A549 treated with AZD2906 at 1 μM for 4 hours (cell line): ENCODE data around the gene KRT33B. TPM values are rescaled to one million over a fixed set of nuclear protein-coding genes. Genes with fewer than 3 reads are reported as not detected.

ENCODE experiments used
- total RNA-seq: library from RNA; stranded (reverse); fragments of 200-300 nt; extraction: Qiagen RNA extraction; gene quantifications from 5 replicates; pipeline ENCODE4 v1.2.3, GENCODE V29; 2022

KRT33B gene
- total RNA-seq = 0.08 TPM in 1 of 5 replicates, not detected in the others

DNA sequence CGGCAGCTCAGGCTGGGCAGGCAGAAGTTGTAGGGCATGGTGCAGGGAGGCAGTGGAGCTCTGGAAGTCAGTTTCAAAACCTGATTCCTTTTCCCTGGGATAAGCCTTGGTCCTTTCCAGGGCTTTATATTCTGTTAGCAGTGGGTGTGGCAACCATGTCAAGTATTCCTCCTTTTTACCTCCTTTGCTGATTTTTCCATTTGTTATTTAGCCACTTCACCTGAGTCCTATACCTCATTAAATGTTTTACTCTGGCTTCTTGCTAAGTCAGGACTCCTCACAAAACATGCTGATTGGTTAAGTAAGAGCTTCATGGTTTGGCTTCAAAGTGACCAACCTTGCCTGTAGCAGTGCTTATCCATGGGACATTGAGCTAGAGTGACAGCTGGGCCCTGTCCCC lies at the start of gene KRT33B:
TSS of gene KRT33B (minus strand) at position 101 of the 400 bp plus-strand sequence. CDS start at position 38, 63 bp downstream.

DNA sequence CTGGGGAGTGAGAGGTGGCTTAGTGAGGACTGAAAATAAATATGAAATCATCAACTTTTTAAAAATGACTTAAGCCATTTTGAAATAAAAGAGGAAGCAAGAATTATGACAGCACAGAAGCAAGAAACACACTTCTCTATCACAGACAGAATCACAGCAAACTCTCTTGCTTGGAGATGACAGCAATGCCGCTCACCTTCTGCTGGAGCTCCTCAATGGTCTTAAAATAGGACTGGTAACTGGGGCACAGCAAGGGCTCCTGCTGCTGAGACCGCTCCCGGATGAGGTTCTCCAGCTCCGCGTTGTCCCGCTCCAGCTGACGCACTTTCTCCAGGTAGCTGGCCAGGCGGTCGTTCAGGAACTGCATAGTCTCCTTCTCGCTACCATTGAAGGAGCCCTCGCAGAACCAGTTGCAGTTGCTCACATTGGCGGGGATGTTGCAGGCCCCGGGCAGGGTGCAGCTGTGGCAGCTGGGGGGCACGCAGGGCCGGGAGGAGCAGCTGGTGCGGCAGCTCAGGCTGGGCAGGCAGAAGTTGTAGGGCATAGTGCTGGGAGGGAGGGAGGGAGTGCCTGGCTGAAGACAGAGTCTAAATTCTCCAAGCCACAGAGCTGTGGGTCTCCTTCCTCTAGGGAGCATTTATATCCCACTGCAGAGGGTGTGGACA lies 27.5 kb upstream of the KRT33B start, which contains the start of gene KRT31:
TSS of gene KRT31 (minus strand) at position 613 of the 665 bp plus-strand sequence. CDS start at position 544, 69 bp downstream.

DNA sequence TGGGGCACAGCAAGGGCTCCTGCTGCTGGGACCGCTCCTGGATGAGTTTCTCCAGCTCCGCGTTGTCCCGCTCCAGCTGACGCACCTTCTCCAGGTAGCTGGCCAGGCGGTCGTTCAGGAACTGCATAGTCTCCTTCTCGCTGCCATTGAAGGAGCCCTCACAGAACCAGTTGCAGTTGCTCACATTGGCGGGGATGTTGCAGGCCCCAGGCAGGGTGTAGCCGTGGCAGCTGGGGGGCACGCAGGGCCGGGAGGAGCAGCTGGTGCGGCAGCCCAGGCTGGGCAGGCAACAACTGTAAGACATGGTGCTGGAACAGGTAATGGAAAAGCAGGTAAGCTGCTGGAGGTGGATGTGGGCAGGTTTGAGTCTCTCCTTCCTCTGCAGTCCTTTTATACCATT lies 12.3 kb upstream of the KRT33B start, which contains the start of gene KRT34:
TSS of gene KRT34 (minus strand) at position 364 of the 400 bp plus-strand sequence. CDS start at position 304, 60 bp downstream.

DNA sequence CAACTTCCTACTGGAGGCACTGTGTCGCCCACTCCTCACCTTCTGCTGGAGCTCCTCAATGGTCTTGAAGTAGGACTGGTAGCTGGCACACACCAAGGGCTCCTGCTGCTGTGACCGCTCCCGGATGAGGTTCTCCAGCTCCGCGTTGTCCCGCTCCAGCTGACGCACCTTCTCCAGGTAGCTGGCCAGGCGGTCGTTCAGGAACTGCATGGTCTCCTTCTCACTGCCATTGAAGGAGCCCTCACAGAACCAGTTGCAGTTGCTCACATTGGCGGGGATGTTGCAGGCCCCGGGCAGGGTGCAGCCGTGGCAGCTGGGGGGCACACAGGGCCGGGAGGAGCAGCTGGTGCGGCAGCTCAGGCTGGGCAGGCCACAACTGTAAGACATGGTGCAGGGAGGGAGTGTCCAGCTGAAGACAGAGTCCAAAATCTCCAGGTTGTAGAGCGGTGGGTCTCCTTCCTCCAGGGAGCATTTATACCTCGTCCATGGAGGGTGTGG lies 19.2 kb downstream of the KRT33B start, which contains the start of gene KRT33A:
TSS of gene KRT33A (minus strand) at position 448 of the 498 bp plus-strand sequence. CDS start at position 387, 61 bp downstream.

DNA sequence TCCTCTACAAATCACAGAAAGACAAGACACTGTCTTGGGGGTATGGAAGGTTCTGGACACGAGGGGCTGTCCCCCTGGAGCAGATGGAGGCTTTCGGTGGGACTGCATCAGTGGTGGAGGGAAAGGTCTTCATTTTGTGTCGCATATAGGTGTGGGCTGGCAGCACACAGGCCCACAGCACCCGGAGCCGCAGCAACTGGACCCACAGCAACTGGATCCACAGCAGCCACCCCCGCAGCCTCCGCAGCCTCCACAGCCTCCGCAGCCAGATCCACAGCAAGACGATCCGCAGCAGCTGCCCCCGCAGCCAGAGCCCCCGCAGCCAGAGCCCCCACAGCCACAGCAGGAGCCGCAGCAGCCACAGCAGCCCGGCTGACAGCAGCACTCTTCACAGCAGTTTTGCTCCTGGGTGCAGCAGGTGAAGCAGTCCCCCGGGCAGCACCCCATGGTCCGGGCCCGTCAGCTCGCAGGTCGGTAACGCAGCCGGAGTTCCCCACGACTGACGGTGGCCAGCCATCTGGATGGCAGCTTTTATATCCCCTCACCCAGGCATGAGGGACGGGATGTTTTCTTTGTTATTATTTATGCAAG lies 54.3 kb downstream of the KRT33B start, which contains the start of gene KRTAP17-1:
TSS of gene KRTAP17-1 (minus strand) at position 507 of the 591 bp plus-strand sequence. CDS start at position 447, 60 bp downstream.

Other genes starting within 250 kb of the KRT33B start
- not detected in 5 replicates for gene KRTAP4-12, start 245.6 kb downstream of the KRT33B start, total RNA-seq
- gene KRTAP4-6, start 229.3 kb downstream of the KRT33B start, total RNA-seq = not detected in 5 replicates
- gene KRTAP4-5, start 220.0 kb downstream of the KRT33B start, total RNA-seq = not detected in 5 replicates
- not detected in 5 replicates for gene KRTAP4-4, start 209.1 kb downstream of the KRT33B start, total RNA-seq
- not detected in 5 replicates for gene KRTAP4-3, start 201.6 kb downstream of the KRT33B start, total RNA-seq
- not detected in 5 replicates for gene KRTAP4-2, start 191.6 kb downstream of the KRT33B start, total RNA-seq
- 0.08 to 0.13 TPM in 2 of 5 replicates, not detected in the others for gene KRTAP4-1, start 184.9 kb downstream of the KRT33B start, total RNA-seq
- gene KRTAP9-1, start 179.9 kb downstream of the KRT33B start, total RNA-seq = not detected in 5 replicates
- gene KRTAP9-2, start 143.2 kb downstream of the KRT33B start, total RNA-seq = not detected in 5 replicates
- not detected in 5 replicates for gene KRTAP9-3, start 137.4 kb downstream of the KRT33B start, total RNA-seq
- gene KRTAP9-8, start 131.8 kb downstream of the KRT33B start, total RNA-seq = not detected in 5 replicates
- not detected in 5 replicates for gene KRTAP9-4, start 120.1 kb downstream of the KRT33B start, total RNA-seq
- not detected in 5 replicates for gene KRTAP9-9, start 114.4 kb downstream of the KRT33B start, total RNA-seq
- gene KRTAP9-6, start 104.4 kb downstream of the KRT33B start, total RNA-seq = not detected in 5 replicates
- gene KRTAP9-7, start 94.1 kb downstream of the KRT33B start, total RNA-seq = not detected in 5 replicates
- not detected in 5 replicates for gene KRTAP29-1, start 67.0 kb downstream of the KRT33B start, total RNA-seq
- not detected in 5 replicates for gene KRTAP16-1, start 60.5 kb downstream of the KRT33B start, total RNA-seq
- gene KRTAP17-1, start 54.1 kb downstream of the KRT33B start, total RNA-seq = not detected in 5 replicates
- gene KRT33A, start 19.0 kb downstream of the KRT33B start, total RNA-seq = not detected in 5 replicates
- 0.23 to 0.61 TPM (median 0.42 TPM) in 5 replicates for gene KRT34, start 12.5 kb upstream of the KRT33B start, total RNA-seq
- gene KRT31, start 27.8 kb upstream of the KRT33B start, total RNA-seq = not detected in 5 replicates
- not detected in 5 replicates for gene KRT37, start 54.8 kb upstream of the KRT33B start, total RNA-seq
- gene KRT38, start 71.2 kb upstream of the KRT33B start, total RNA-seq = 0.03 TPM in 1 of 5 replicates, not detected in the others
- gene KRT32, start 97.6 kb upstream of the KRT33B start, total RNA-seq = 0.06 to 0.09 TPM (median 0.08 TPM) in 3 of 5 replicates, not detected in the others
- gene KRT35, start 111.3 kb upstream of the KRT33B start, total RNA-seq = not detected in 5 replicates
- gene KRT36, start 120.1 kb upstream of the KRT33B start, total RNA-seq = 0.05 TPM in 1 of 5 replicates, not detected in the others
- gene KRT13, start 135.8 kb upstream of the KRT33B start, total RNA-seq = 0.10 to 0.35 TPM (median 0.26 TPM) in 4 of 5 replicates, not detected in the other
- gene KRT15, start 149.1 kb upstream of the KRT33B start, total RNA-seq = 2.3 to 3.5 TPM (median 2.5 TPM) in 5 replicates
- gene KRT19, start 158.5 kb upstream of the KRT33B start, total RNA-seq = 38.8 to 54.9 TPM (median 45.7 TPM) in 5 replicates
- not detected in 5 replicates for gene KRT9, start 202.2 kb upstream of the KRT33B start, total RNA-seq
- 0.07 to 0.11 TPM (median 0.08 TPM) in 4 of 5 replicates, not detected in the other for gene KRT14, start 217.1 kb upstream of the KRT33B start, total RNA-seq
- 0.94 to 1.6 TPM (median 1.6 TPM) in 5 replicates for gene KRT16, start 243.0 kb upstream of the KRT33B start, total RNA-seq